ENCODE measurements around the gene GRID2. TPM values are rescaled to one million over a fixed set of nuclear protein-coding genes. Genes with fewer than 3 reads are reported as not detected.

Gene GRID2
- total and polyA plus RNA-seq, 10 of the 15 experiments (the other 5 are each of a cell fraction or from before 2014, with no cell fraction given): not detected

DNA sequence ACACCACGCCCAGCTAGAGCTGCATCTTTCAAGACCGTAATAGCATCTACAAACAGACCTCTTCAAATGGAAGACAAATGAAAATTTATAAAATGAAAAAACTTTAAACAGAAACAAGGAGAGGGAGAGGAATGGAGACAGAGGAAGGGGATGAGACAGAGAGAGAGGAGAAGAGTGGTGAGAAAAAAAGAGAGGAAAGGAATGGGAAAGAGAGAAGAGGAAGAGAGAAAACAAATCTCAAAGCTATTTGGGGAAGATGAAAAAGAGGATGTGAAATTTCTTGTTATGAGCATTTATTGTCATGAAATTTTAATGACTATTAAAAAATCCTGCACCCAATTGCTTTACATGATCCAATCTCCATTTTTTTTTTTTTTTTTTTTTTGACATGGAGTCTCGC, 726.9 kb downstream of the GRID2 start (continued):
- TF ChIP-seq IKZF1 (conservative IDR thresholded peaks at IDR 0.05): peak; percentile 43; the same call in 1 of the 2 replicates
- no peak for TF ChIP-seq NR2C2 (IDR thresholded peaks at IDR 0.05; ENCODE audit: borderline replicate concordance, control insufficient read depth, insufficient read length, low read depth)
- TF ChIP-seq, protein P1, sequence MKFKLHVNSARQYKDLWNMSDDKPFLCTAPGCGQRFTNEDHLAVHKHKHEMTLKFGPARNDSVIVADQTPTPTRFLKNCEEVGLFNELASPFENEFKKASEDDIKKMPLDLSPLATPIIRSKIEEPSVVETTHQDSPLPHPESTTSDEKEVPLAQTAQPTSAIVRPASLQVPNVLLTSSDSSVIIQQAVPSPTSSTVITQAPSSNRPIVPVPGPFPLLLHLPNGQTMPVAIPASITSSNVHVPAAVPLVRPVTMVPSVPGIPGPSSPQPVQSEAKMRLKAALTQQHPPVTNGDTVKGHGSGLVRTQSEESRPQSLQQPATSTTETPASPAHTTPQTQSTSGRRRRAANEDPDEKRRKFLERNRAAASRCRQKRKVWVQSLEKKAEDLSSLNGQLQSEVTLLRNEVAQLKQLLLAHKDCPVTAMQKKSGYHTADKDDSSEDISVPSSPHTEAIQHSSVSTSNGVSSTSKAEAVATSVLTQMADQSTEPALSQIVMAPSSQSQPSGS (IDR thresholded peaks at IDR 0.05; ENCODE audit: low read length): no peak
- TF ChIP-seq BMI1 (IDR thresholded peaks at IDR 0.05; ENCODE audit: borderline replicate concordance): no peak
- TF ChIP-seq YBX1 (IDR thresholded peaks at IDR 0.05): no peak
- no peak for TF ChIP-seq MTA3 (IDR thresholded peaks at IDR 0.05; ENCODE audit: borderline replicate concordance, low read length)
- 0 out of 2 replicates have a peak, but pooled peaks have one; percentile 49 for TF ChIP-seq DPF2 (IDR thresholded peaks at IDR 0.05)
- no peak for TF ChIP-seq ASH2L (IDR thresholded peaks at IDR 0.05; ENCODE audit: borderline replicate concordance, low read depth)
- no peak for TF ChIP-seq PAX8 (IDR thresholded peaks at IDR 0.05)
- peak; percentile 86 for TF ChIP-seq SPI1 (IDR thresholded peaks at IDR 0.05; ENCODE audit: borderline replicate concordance, insufficient read depth, low read depth, low read length)
- no peak for TF ChIP-seq CBX5 (IDR thresholded peaks at IDR 0.05; ENCODE audit: low read depth)
- no peak for TF ChIP-seq SUPT20H (IDR thresholded peaks at IDR 0.05; ENCODE audit: borderline replicate concordance, control insufficient read depth, low read depth, low read length)
- TF ChIP-seq, protein P2, sequence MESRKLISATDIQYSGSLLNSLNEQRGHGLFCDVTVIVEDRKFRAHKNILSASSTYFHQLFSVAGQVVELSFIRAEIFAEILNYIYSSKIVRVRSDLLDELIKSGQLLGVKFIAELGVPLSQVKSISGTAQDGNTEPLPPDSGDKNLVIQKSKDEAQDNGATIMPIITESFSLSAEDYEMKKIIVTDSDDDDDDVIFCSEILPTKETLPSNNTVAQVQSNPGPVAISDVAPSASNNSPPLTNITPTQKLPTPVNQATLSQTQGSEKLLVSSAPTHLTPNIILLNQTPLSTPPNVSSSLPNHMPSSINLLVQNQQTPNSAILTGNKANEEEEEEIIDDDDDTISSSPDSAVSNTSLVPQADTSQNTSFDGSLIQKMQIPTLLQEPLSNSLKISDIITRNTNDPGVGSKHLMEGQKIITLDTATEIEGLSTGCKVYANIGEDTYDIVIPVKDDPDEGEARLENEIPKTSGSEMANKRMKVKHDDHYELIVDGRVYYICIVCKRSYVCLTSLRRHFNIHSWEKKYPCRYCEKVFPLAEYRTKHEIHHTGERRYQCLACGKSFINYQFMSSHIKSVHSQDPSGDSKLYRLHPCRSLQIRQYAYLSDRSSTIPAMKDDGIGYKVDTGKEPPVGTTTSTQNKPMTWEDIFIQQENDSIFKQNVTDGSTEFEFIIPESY (IDR thresholded peaks at IDR 0.05): no peak
- TF ChIP-seq EP300 (IDR thresholded peaks at IDR 0.05; ENCODE audit: borderline replicate concordance in 1 of 2, control insufficient read depth in 1 of 2, low read depth in 2 of 2, low read length in 2 of 2): no peak
- no peak for TF ChIP-seq WRNIP1 (IDR thresholded peaks at IDR 0.05; ENCODE audit: borderline replicate concordance, low read depth, low read length)
- TF ChIP-seq, protein P3, sequence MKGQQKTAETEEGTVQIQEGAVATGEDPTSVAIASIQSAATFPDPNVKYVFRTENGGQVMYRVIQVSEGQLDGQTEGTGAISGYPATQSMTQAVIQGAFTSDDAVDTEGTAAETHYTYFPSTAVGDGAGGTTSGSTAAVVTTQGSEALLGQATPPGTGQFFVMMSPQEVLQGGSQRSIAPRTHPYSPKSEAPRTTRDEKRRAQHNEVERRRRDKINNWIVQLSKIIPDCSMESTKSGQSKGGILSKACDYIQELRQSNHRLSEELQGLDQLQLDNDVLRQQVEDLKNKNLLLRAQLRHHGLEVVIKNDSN (IDR thresholded peaks at IDR 0.05; ENCODE audit: borderline replicate concordance, extremely low read length, insufficient read depth, low read depth, low read length): no peak
- TF ChIP-seq POLR2AphosphoS2 (IDR thresholded peaks at IDR 0.05; ENCODE audit: low read depth, low read length): no peak
- TF ChIP-seq, protein P4, sequence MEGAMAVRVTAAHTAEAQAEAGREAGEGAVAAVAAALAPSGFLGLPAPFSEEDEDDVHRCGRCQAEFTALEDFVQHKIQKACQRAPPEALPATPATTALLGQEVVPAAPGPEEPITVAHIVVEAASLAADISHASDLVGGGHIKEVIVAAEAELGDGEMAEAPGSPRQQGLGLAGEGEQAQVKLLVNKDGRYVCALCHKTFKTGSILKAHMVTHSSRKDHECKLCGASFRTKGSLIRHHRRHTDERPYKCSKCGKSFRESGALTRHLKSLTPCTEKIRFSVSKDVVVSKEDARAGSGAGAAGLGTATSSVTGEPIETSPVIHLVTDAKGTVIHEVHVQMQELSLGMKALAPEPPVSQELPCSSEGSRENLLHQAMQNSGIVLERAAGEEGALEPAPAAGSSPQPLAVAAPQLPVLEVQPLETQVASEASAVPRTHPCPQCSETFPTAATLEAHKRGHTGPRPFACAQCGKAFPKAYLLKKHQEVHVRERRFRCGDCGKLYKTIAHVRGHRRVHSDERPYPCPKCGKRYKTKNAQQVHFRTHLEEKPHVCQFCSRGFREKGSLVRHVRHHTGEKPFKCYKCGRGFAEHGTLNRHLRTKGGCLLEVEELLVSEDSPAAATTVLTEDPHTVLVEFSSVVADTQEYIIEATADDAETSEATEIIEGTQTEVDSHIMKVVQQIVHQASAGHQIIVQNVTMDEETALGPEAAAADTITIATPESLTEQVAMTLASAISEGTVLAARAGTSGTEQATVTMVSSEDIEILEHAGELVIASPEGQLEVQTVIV (IDR thresholded peaks at IDR 0.05; ENCODE audit: borderline replicate concordance, partially characterized antibody): no peak
- TF ChIP-seq, protein P5, sequence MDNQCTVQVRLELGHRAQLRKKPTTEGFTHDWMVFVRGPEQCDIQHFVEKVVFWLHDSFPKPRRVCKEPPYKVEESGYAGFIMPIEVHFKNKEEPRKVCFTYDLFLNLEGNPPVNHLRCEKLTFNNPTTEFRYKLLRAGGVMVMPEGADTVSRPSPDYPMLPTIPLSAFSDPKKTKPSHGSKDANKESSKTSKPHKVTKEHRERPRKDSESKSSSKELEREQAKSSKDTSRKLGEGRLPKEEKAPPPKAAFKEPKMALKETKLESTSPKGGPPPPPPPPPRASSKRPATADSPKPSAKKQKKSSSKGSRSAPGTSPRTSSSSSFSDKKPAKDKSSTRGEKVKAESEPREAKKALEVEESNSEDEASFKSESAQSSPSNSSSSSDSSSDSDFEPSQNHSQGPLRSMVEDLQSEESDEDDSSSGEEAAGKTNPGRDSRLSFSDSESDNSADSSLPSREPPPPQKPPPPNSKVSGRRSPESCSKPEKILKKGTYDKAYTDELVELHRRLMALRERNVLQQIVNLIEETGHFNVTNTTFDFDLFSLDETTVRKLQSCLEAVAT (IDR thresholded peaks at IDR 0.05): no peak
- TF ChIP-seq NFIC (IDR thresholded peaks at IDR 0.05; ENCODE audit: low read depth, low read length): peak; percentile 42; the same call in 1 of the 2 replicates
- peak; percentile 90 for TF ChIP-seq MTA2 (IDR thresholded peaks at IDR 0.05; ENCODE audit: low read depth)
- TF ChIP-seq BRCA1 (IDR thresholded peaks at IDR 0.05; ENCODE audit: low read depth, low read length): no peak
- TF ChIP-seq LARP7 (IDR thresholded peaks at IDR 0.05): no peak
- TF ChIP-seq SUZ12 (IDR thresholded peaks at IDR 0.05; ENCODE audit: unreplicated experiment): no peak

Measured in GM12878 (cell line).